GM19025 (cell line): ENCODE results near the gene MSI2.

ENCODE experiments used
- ATAC-seq: cut with Tn5 transposase; IDR thresholded peaks from one replicate; pipeline ENCODE4 v1.9.1; 2021; ENCODE audit warnings: mild to moderate bottlenecking, low read depth, moderate library complexity; ENCODE audit not compliant: unreplicated experiment

The MSI2 gene

GRCh38 chr17:57638284-57638683, 382.0 kb downstream of the MSI2 start:
- no peak for ATAC-seq

GRCh38 chr17:57639381-57639780, 383.1 kb downstream of the MSI2 start:
- no peak for ATAC-seq

- ATAC-seq, result no peak
Measured at GRCh38 chr17:57640079-57640478, 383.8 kb downstream of the MSI2 start.

- no peak for ATAC-seq
Measured at GRCh38 chr17:57641761-57642160, 385.4 kb downstream of the MSI2 start.

- ATAC-seq, result no peak
Measured at GRCh38 chr17:57643062-57643461, 386.7 kb downstream of the MSI2 start.

- no peak for ATAC-seq
Measured at GRCh38 chr17:57644326-57644725, 388.0 kb downstream of the MSI2 start.

GRCh38 chr17:57645950-57646665, 389.8 kb downstream of the MSI2 start:
- ATAC-seq, result no peak

GRCh38 chr17:57648720-57649119, 392.4 kb downstream of the MSI2 start:
- ATAC-seq, result no peak

GRCh38 chr17:57649191-57649590, 392.9 kb downstream of the MSI2 start:
- no peak for ATAC-seq

GRCh38 chr17:57649731-57650484, 393.6 kb downstream of the MSI2 start:
- ATAC-seq, result no peak

GRCh38 chr17:57650548-57650947, 394.2 kb downstream of the MSI2 start:
- ATAC-seq, result no peak

GRCh38 chr17:57651451-57651850, 395.1 kb downstream of the MSI2 start:
- no peak for ATAC-seq

GRCh38 chr17:57651996-57652395, 395.7 kb downstream of the MSI2 start:
- no peak for ATAC-seq

- no peak for ATAC-seq
Measured at GRCh38 chr17:57652811-57653210, 396.5 kb downstream of the MSI2 start.

GRCh38 chr17:57653279-57653678, 397.0 kb downstream of the MSI2 start:
- ATAC-seq, result no peak

- ATAC-seq, result no peak
Measured at GRCh38 chr17:57654040-57654775, 397.9 kb downstream of the MSI2 start.

GRCh38 chr17:57655553-57655952, 399.2 kb downstream of the MSI2 start:
- no peak for ATAC-seq

- no peak for ATAC-seq
Measured at GRCh38 chr17:57657211-57657610, 400.9 kb downstream of the MSI2 start.

- ATAC-seq, result no peak
Measured at GRCh38 chr17:57662041-57662440, 405.7 kb downstream of the MSI2 start.

- ATAC-seq, result no peak
Measured at GRCh38 chr17:57662644-57663308, 406.5 kb downstream of the MSI2 start.
